ENCODE data around the gene ST6GALNAC4.

The ST6GALNAC4 gene

DNA sequence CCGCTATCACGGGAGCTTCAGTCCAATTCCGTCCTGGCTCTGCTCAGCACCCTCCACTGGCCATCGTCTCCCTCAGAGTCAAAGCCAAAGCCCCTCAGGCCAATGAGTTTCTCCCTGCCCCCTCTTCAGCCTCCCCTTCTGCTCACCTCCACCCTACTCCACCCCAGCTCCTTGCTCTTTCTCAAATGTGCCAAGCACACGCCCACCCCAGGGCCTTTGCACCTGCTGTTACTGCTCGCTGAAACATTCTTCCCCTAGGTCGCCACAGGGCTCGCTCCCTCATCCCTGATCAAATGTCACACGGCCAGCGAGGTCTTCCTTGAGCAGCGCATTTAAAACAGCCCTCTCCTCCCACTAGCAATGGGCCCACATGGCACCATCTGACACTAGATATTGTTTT is 56.1 kb downstream of the ST6GALNAC4 start:
- TF ChIP-seq, protein P1, sequence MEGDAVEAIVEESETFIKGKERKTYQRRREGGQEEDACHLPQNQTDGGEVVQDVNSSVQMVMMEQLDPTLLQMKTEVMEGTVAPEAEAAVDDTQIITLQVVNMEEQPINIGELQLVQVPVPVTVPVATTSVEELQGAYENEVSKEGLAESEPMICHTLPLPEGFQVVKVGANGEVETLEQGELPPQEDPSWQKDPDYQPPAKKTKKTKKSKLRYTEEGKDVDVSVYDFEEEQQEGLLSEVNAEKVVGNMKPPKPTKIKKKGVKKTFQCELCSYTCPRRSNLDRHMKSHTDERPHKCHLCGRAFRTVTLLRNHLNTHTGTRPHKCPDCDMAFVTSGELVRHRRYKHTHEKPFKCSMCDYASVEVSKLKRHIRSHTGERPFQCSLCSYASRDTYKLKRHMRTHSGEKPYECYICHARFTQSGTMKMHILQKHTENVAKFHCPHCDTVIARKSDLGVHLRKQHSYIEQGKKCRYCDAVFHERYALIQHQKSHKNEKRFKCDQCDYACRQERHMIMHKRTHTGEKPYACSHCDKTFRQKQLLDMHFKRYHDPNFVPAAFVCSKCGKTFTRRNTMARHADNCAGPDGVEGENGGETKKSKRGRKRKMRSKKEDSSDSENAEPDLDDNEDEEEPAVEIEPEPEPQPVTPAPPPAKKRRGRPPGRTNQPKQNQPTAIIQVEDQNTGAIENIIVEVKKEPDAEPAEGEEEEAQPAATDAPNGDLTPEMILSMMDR (conservative IDR thresholded peaks at IDR 0.05; ENCODE audit: low read depth, low read length) = no peak
- DNase-seq (ENCODE audit: low read depth) = no peak
- H3K4me3 ChIP-seq (ENCODE audit: low read length) = no peak overlapping the region

GRCh38 chr9:127860260-127860659 is 56.6 kb downstream of the ST6GALNAC4 start:
- TF ChIP-seq, protein P1 (conservative IDR thresholded peaks at IDR 0.05; ENCODE audit: low read depth, low read length) = no peak
- no peak overlapping the region for H3K4me3 ChIP-seq (ENCODE audit: low read length)
- DNase-seq (ENCODE audit: low read depth) = no peak

GRCh38 chr9:127858041-127858512 is 58.8 kb downstream of the ST6GALNAC4 start:
- no peak overlapping the region for H3K4me3 ChIP-seq (ENCODE audit: low read length)
- DNase-seq (ENCODE audit: low read depth) = no peak
- TF ChIP-seq, protein P1 (conservative IDR thresholded peaks at IDR 0.05; ENCODE audit: low read depth, low read length) = no peak
